HCT116 (cell line): ENCODE results near the gene SGK2.

Experiments
- CTCF ChIP-seq, 3 experiments: fragments of 200-600 bp in 1 of 3; sonication (generic) in 1 of 3; IDR thresholded peaks in 2 of 3; conservative IDR thresholded peaks in 1 of 3; 2 replicates each; pipeline ENCODE4 v1.5.1; 2012 to 2017; ENCODE audit warnings: low read depth in 2 of 3, low read length in 2 of 3, antibody characterized with exemption in 1 of 3, borderline replicate concordance in 1 of 3, control low read depth in 1 of 3, mild to moderate bottlenecking in 1 of 3, mixed read lengths in 1 of 3, mixed run types in 1 of 3, moderate library complexity in 1 of 3; ENCODE audit not compliant: insufficient read depth in 1 of 3
- EZH2 ChIP-seq: fragments of 200-600 bp; sonication (generic); IDR thresholded peaks from 2 replicates; pipeline ENCODE4 v1.6.1; 2017; ENCODE audit warnings: antibody characterized with exemption, mixed run types
- POLR2AphosphoS5 ChIP-seq: IDR thresholded peaks from 2 replicates; pipeline ENCODE4 v1.6.1; 2011; ENCODE audit warnings: mild to moderate bottlenecking, low read depth, low read length, moderate library complexity
- TCF7L2 ChIP-seq: IDR thresholded peaks from 2 replicates; pipeline ENCODE4 v1.7.0; 2011; ENCODE audit warnings: borderline replicate concordance, inconsistent platforms; ENCODE audit not compliant: insufficient read depth, insufficient read length; ENCODE audit errors: extremely low read depth

- TF ChIP-seq TCF7L2 (no peak), EZH2 (no peak), POLR2AphosphoS5 (no peak), CTCF (IDR thresholded peaks at IDR 0.05 in 2 of 3, conservative IDR thresholded peaks at IDR 0.05 in 1 of 3; ENCODE audit: borderline replicate concordance in 1 of 3, insufficient read depth in 1 of 3, low read depth in 2 of 3, low read length in 2 of 3) (no peak)
Measured at GRCh38 chr20:43571771-43572170, 12.9 kb downstream of the SGK2 start.
